Panc1 (cell line): ENCODE results near the gene SPEM3. TPM values are rescaled to one million over a fixed set of nuclear protein-coding genes. Genes with fewer than 3 reads are reported as not detected.

Source experiments
- ATAC-seq: fragments of 200-7000 bp; cut with Tn5 transposase; 2 replicates; pipeline ENCODE4 v1.9.1; 2020; ENCODE audit warnings: mild to moderate bottlenecking, moderate library complexity
- BruUV-seq: library from RNA; stranded (reverse); fragments of 400-500 nt; replicated peaks from 2 replicates; lab custom pipeline; 2021; lab: Mats Ljungman, UMichigan
- CTCF ChIA-PET: fragments of 300-600 bp; sonication (Branson Sonifier 250); formaldehyde crosslinking; loops from one replicate; lab custom pipeline; 2022; ENCODE audit warnings: antibody characterized with exemption; lab: Charles Lee
- POLR2A ChIA-PET: fragments of 300-600 bp; sonication (Branson Sonifier 250); formaldehyde crosslinking; loops from one replicate; lab custom pipeline; 2022; ENCODE audit warnings: antibody characterized with exemption; lab: Charles Lee
- DNase-seq: peaks from one replicate; pipeline ENCODE4 v3.0.0-alpha.2; 2010; ENCODE audit warnings: low read depth, low spot score
- H3K27ac ChIP-seq: 2 replicates; pipeline ENCODE4 v1.5.1; 2011; ENCODE audit warnings: mild to moderate bottlenecking, low read length, inconsistent platforms
- H3K27me3 ChIP-seq: fragments of 200-500 bp; sonication (Bioruptor generic); 2 replicates; pipeline ENCODE4 v1.6.0; 2014; ENCODE audit warnings: low read length, inconsistent platforms; ENCODE audit not compliant: control insufficient read depth, insufficient read depth
- H3K36me3 ChIP-seq: fragments of 200-500 bp; sonication (Bioruptor generic); 2 replicates; pipeline ENCODE4 v1.5.1; 2014; ENCODE audit warnings: inconsistent platforms, mild to moderate bottlenecking, low read length, moderate library complexity; ENCODE audit not compliant: control insufficient read depth, insufficient read depth
- H3K4me1 ChIP-seq: 2 replicates; pipeline ENCODE4 v1.5.1; 2011; ENCODE audit warnings: inconsistent platforms, mild to moderate bottlenecking, low read length, moderate library complexity; ENCODE audit not compliant: control insufficient read depth, insufficient read depth
- H3K4me3 ChIP-seq, 2 experiments: 2 replicates each; pipeline ENCODE4 v1.5.1; 2011 to 2012; ENCODE audit warnings: low read depth in 2 of 2, low read length in 2 of 2, mild to moderate bottlenecking in 2 of 2, inconsistent platforms in 1 of 2, moderate library complexity in 1 of 2
- H3K9me3 ChIP-seq: fragments of 200-500 bp; sonication (Bioruptor generic); 2 replicates; pipeline ENCODE4 v1.5.1; 2014; ENCODE audit warnings: low read depth, mild to moderate bottlenecking, inconsistent platforms, low read length, moderate library complexity; ENCODE audit not compliant: control insufficient read depth, insufficient read depth
- CTCF ChIP-seq: fragments of 450-650 bp; IDR thresholded peaks from 2 replicates; pipeline ENCODE4 v1.5.1; 2017; ENCODE audit warnings: mild to moderate bottlenecking
- POLR2AphosphoS5 ChIP-seq: IDR thresholded peaks from 2 replicates; pipeline ENCODE4 v1.6.1; 2012; ENCODE audit warnings: mild to moderate bottlenecking, low read depth, low read length, moderate library complexity
- REST ChIP-seq, 2 experiments: IDR thresholded peaks; 2 replicates each; pipeline ENCODE4 v1.6.1; 2011 to 2012; ENCODE audit warnings: low read depth in 2 of 2, control low read depth in 1 of 2, low read length in 1 of 2, mild to moderate bottlenecking in 1 of 2, moderate library complexity in 1 of 2; ENCODE audit not compliant: insufficient read depth in 1 of 2
- SIN3A ChIP-seq: IDR thresholded peaks from 2 replicates; pipeline ENCODE4 v1.6.1; 2012; ENCODE audit warnings: low read depth, mild to moderate bottlenecking, low read length, moderate library complexity, borderline replicate concordance; ENCODE audit not compliant: insufficient read depth
- TCF7L2 ChIP-seq: IDR thresholded peaks from 2 replicates; pipeline ENCODE4 v1.6.1; 2011; ENCODE audit warnings: mild to moderate bottlenecking, low read depth, low read length, inconsistent platforms
- in situ Hi-C: cut with HindIII; loops from 2 replicates; pipeline ENCODE4 v1.10.0; 2016; ENCODE audit warnings: low sequenced_read_pairs, low pct_unique_long_range_greater_than_20kb
- intact Hi-C: fragments of 100-400 bp; cut with micrococcal nuclease; formaldehyde crosslinking; loops from one replicate; pipeline ENCODE4 v1.10.0; 2022; ENCODE audit not compliant: unreplicated experiment
- total RNA-seq: library from RNA; stranded (reverse); gene quantifications from one replicate; pipeline ENCODE4 v1.2.1, GENCODE V29; 2021; ENCODE audit not compliant: unreplicated experiment

The SPEM3 gene
- total RNA-seq, 1 experiment from 2014 or later, result not detected

GRCh38 chr17:7418472-7419152, 10.0 kb upstream of the SPEM3 start:
- no peaks in the 10 kb centered on the region for H3K36me3 ChIP-seq
- CTCF ChIA-PET, result interaction anchor here (0.6 kb wide), 1 partner anchor 15 kb away, joined by 4 read pairs; no protein-coding TSS in a partner anchor
- no peak for DNase-seq
- no peak for ATAC-seq
- no TSS peak for BruUV-seq
- H3K4me3 ChIP-seq, result no peak overlapping the region
- intact Hi-C loops, result no loop called here
- no peak for TF ChIP-seq POLR2AphosphoS5
- no peak for TF ChIP-seq REST (IDR thresholded peaks at IDR 0.05; ENCODE audit: insufficient read depth in 1 of 2, low read depth in 2 of 2, low read length in 1 of 2)
- no peak for TF ChIP-seq CTCF
- TF ChIP-seq SIN3A, result no peak
- TF ChIP-seq TCF7L2, result no peak
- H3K27me3 ChIP-seq, result no peaks in the 10 kb centered on the region
- no peak overlapping the region for H3K27ac ChIP-seq
- no peaks in the 10 kb centered on the region for H3K4me1 ChIP-seq
- POLR2A ChIA-PET, result no interaction called here
- no peaks in the 10 kb centered on the region for H3K9me3 ChIP-seq
- in situ Hi-C loops, result no loop called here

- H3K27ac ChIP-seq, result no peak within 1 kb of the TSS
- in situ Hi-C loops, result no loop called here
- H3K4me3 ChIP-seq, result no peak within 1 kb of the TSS
- no peaks in the 10 kb centered on the region for H3K36me3 ChIP-seq
- CTCF ChIA-PET, result no interaction called here
- no peaks in the 10 kb centered on the region for H3K27me3 ChIP-seq
- DNase-seq, result no peak
- H3K4me1 ChIP-seq, result no peaks in the 10 kb centered on the region
- no TSS peak for BruUV-seq
- TF ChIP-seq CTCF (no peak), SIN3A (no peak), REST (IDR thresholded peaks at IDR 0.05; ENCODE audit: insufficient read depth in 1 of 2, low read depth in 2 of 2, low read length in 1 of 2) (no peak), TCF7L2 (no peak), POLR2AphosphoS5 (no peak)
- intact Hi-C loops, result no loop called here
- POLR2A ChIA-PET, result no interaction called here
- H3K9me3 ChIP-seq, result no peaks in the 10 kb centered on the region
- ATAC-seq, result no peak
Observed at GRCh38 chr17:7419819-7420610, 8.6 kb upstream of the SPEM3 start, which contains the start of gene SPEM1. SPEM1 (plus strand) TSS chr17:7420324; CDS start chr17:7420385, 61 bp downstream.
